GM23248 (cell line): ENCODE data around the gene NACC2. TPM values are rescaled to one million over a fixed set of nuclear protein-coding genes. Genes with fewer than 3 reads are reported as not detected.
"Not testable (repeated sequence)": the region's sequence is repeated elsewhere in the genome, so short reads cannot be mapped to it uniquely, and the experiment has no call there.

Source experiments
- DNase-seq: peaks from one replicate; pipeline ENCODE4 v3.0.0-alpha.2; 2015
- H2AFZ ChIP-seq: fragments of 200-600 bp; sonication (generic); 2 replicates; pipeline ENCODE4 v1.6.1; 2016; ENCODE audit warnings: antibody characterized with exemption
- H3F3A ChIP-seq: fragments of 200-600 bp; sonication (generic); 2 replicates; pipeline ENCODE4 v1.6.1; 2016; ENCODE audit warnings: mild to moderate bottlenecking, antibody characterized with exemption, mixed run types; ENCODE audit not compliant: insufficient read depth
- H3K27ac ChIP-seq: fragments of 200-600 bp; sonication (generic); 2 replicates; pipeline ENCODE4 v1.5.1; 2016; ENCODE audit warnings: mild to moderate bottlenecking
- H3K27me3 ChIP-seq: fragments of 200-600 bp; sonication (generic); replicated peaks from 2 replicates; pipeline ENCODE4 v1.6.1; 2016; ENCODE audit warnings: mild to moderate bottlenecking; ENCODE audit not compliant: insufficient read depth
- H3K36me3 ChIP-seq: fragments of 200-600 bp; sonication (generic); 2 replicates; pipeline ENCODE4 v1.6.1; 2016; ENCODE audit warnings: low read depth, mild to moderate bottlenecking
- H3K4me1 ChIP-seq: fragments of 200-600 bp; sonication (generic); 2 replicates; pipeline ENCODE4 v1.6.1; 2016; ENCODE audit warnings: mild to moderate bottlenecking; ENCODE audit not compliant: insufficient read depth
- H3K4me2 ChIP-seq: fragments of 200-600 bp; sonication (generic); one replicate; pipeline ENCODE4 v1.6.1; 2016; ENCODE audit warnings: mild to moderate bottlenecking; ENCODE audit not compliant: unreplicated experiment
- H3K4me3 ChIP-seq: fragments of 200-600 bp; sonication (generic); 2 replicates; pipeline ENCODE4 v1.5.1; 2016; ENCODE audit warnings: mild to moderate bottlenecking
- H3K79me2 ChIP-seq: fragments of 200-600 bp; sonication (generic); 2 replicates; pipeline ENCODE4 v1.6.1; 2016; ENCODE audit warnings: mild to moderate bottlenecking; ENCODE audit not compliant: insufficient read depth
- H3K9ac ChIP-seq: fragments of 200-600 bp; sonication (generic); 2 replicates; pipeline ENCODE4 v1.6.1; 2016; ENCODE audit warnings: mild to moderate bottlenecking
- H3K9me2 ChIP-seq: fragments of 200-600 bp; sonication (generic); 2 replicates; pipeline ENCODE4 v1.6.1; 2016; ENCODE audit warnings: mixed run types, mild to moderate bottlenecking, moderate library complexity; ENCODE audit not compliant: insufficient read depth
- H3K9me3 ChIP-seq: fragments of 200-600 bp; sonication (generic); one replicate; pipeline ENCODE4 v1.6.1; 2017; ENCODE audit warnings: low read depth
- H4K20me1 ChIP-seq: fragments of 200-600 bp; sonication (generic); 2 replicates; pipeline ENCODE4 v1.6.0; 2016; ENCODE audit not compliant: insufficient read depth
- EZH2 ChIP-seq: fragments of 200-600 bp; sonication (generic); IDR thresholded peaks from 2 replicates; pipeline ENCODE4 v1.6.1; 2018; ENCODE audit warnings: antibody characterized with exemption, mild to moderate bottlenecking; ENCODE audit not compliant: insufficient read depth, poor library complexity, severe bottlenecking
- EZH2phosphoT487 ChIP-seq: fragments of 200-600 bp; sonication (generic); IDR thresholded peaks from 2 replicates; pipeline ENCODE4 v1.6.1; 2018; ENCODE audit warnings: antibody characterized with exemption, moderate library complexity, mild to moderate bottlenecking, low read depth; ENCODE audit not compliant: insufficient read depth
- WGBS, 2 experiments: methylation state at CpG; one replicate each; pipeline ENCODE4 v1.1.6; 2015 to 2017; ENCODE audit warnings: low lambda C conversion rate in 2 of 2, low coverage in 1 of 2; ENCODE audit errors: missing lambda C conversion rate in 2 of 2; 5-methylcytosine and 5-hydroxymethylcytosine counted together
- in situ Hi-C: fragments of 300-500 bp; cut with MboI; formaldehyde crosslinking; loops from 2 replicates; pipeline ENCODE4 v1.15.0; 2020
- polyA plus RNA-seq: library from polyadenylated mRNA; unstranded; fragments of >200 nt; fragmentation: Nextera tagmentation; extraction: Ambion mirVana; gene quantifications from 2 replicates; pipeline ENCODE4 v1.2.1, GENCODE V29; 2016
- total RNA-seq: library from RNA; depleted of rRNA; stranded (reverse); fragments of >200 nt; shearing (Covaris generic); gene quantifications from 2 replicates; pipeline ENCODE4 v1.2.3, GENCODE V29; 2014

NACC2 gene
- total and polyA plus RNA-seq, 2 experiments from 2014 or later: 5.3 to 30.7 TPM

- H3K9me2 ChIP-seq: no peaks in the 10 kb centered on the region
- no peaks in the 10 kb centered on the region for H3K27me3 ChIP-seq
- 89 to 90% methylated on average over 22 of the region's 22 CpGs for WGBS, 2 experiments
- H3K4me2 ChIP-seq: no peak overlapping the region
- no peak overlapping the region for H3K4me3 ChIP-seq
- in situ Hi-C loops: no loop called here
- H3K9me3 ChIP-seq: no peaks in the 10 kb centered on the region
- H4K20me1 ChIP-seq: peaks cover 3% of the 10 kb centered on the region; the same call in 1 of the 2 replicates
- peaks cover 100% of the 10 kb centered on the region for H3K79me2 ChIP-seq
- H3F3A ChIP-seq: no peaks in the 10 kb centered on the region
- no peak for DNase-seq
- H3K27ac ChIP-seq: no peak overlapping the region
- no peaks in the 10 kb centered on the region; the same call in 1 of the 2 replicates for H3K36me3 ChIP-seq
- no peaks in the 10 kb centered on the region for H3K4me1 ChIP-seq
- H3K9ac ChIP-seq: no peak overlapping the region
- TF ChIP-seq EZH2 (no peak), EZH2phosphoT487 (no peak)
- H2AFZ ChIP-seq: no peak overlapping the region
Measured at GRCh38 chr9:136062657-136063439, 32.2 kb downstream of the NACC2 start.

GRCh38 chr9:136061916-136062315 is 33.2 kb downstream of the NACC2 start:
- H4K20me1 ChIP-seq, H3K9me3 ChIP-seq, H3K9me2 ChIP-seq, H3K9ac ChIP-seq, DNase-seq, H2AFZ ChIP-seq, H3K27me3 ChIP-seq, H3K4me3 ChIP-seq, in situ Hi-C loops, H3F3A ChIP-seq, H3K27ac ChIP-seq, H3K4me1 ChIP-seq, H3K36me3 ChIP-seq, H3K4me2 ChIP-seq: not testable (repeated sequence)
- peaks cover 100% of the 10 kb centered on the region for H3K79me2 ChIP-seq
- WGBS, 2 experiments: 92 to 96% methylated on average over 8 of the region's 8 CpGs

GRCh38 chr9:136061405-136061804 is 33.7 kb downstream of the NACC2 start:
- Histone ChIP-seq H3K4me1 (no peaks in the 10 kb centered on the region), H3K4me3 (no peak overlapping the region), H2AFZ (no peak overlapping the region), H3K9me2 (no peaks in the 10 kb centered on the region), H3K4me2 (no peak overlapping the region), H3K9me3 (no peaks in the 10 kb centered on the region), H3K27ac (no peak overlapping the region), H3F3A (no peaks in the 10 kb centered on the region), H3K9ac (no peak overlapping the region), H3K27me3 (no peaks in the 10 kb centered on the region), H3K79me2 (peaks cover 100% of the 10 kb centered on the region), H3K36me3 (no peaks in the 10 kb centered on the region; the same call in 1 of the 2 replicates), H4K20me1 (peaks cover 3% of the 10 kb centered on the region; the same call in 1 of the 2 replicates)
- in situ Hi-C loops: no loop called here
- no peak for DNase-seq
- WGBS, 2 experiments: 93 to 97% methylated on average over 11 of the region's 11 CpGs
- no peak for TF ChIP-seq EZH2
- no peak for TF ChIP-seq EZH2phosphoT487

GRCh38 chr9:136060671-136061371 is 34.3 kb downstream of the NACC2 start:
- in situ Hi-C loops: no loop called here
- Histone ChIP-seq H3K27ac (no peak overlapping the region), H3K9me3 (no peaks in the 10 kb centered on the region), H3K4me3 (no peak overlapping the region), H3K79me2 (peaks cover 100% of the 10 kb centered on the region), H2AFZ (no peak overlapping the region), H4K20me1 (peaks cover 3% of the 10 kb centered on the region; the same call in 1 of the 2 replicates), H3K36me3 (no peaks in the 10 kb centered on the region; the same call in 1 of the 2 replicates), H3K9ac (no peak overlapping the region), H3K9me2 (no peaks in the 10 kb centered on the region), H3K4me2 (no peak overlapping the region), H3K4me1 (no peaks in the 10 kb centered on the region), H3K27me3 (no peaks in the 10 kb centered on the region), H3F3A (no peaks in the 10 kb centered on the region)
- 90% methylated on average over 19 of the region's 19 CpGs for WGBS, 2 experiments
- TF ChIP-seq EZH2: no peak
- no peak for TF ChIP-seq EZH2phosphoT487
- no peak for DNase-seq
